Neuronal stem cell (in vitro differentiated cells): ENCODE data around the gene UAP1. TPM values are rescaled to one million over a fixed set of nuclear protein-coding genes. Genes with fewer than 3 reads are reported as not detected.

ENCODE experiments used
- DNase-seq: peaks from one replicate; pipeline ENCODE4 v3.0.0-alpha.2; 2013; ENCODE audit warnings: low spot score
- H2AFZ ChIP-seq: one replicate; pipeline ENCODE4 v1.6.1; 2013; ENCODE audit warnings: mild to moderate bottlenecking, low read length, inconsistent platforms
- H2AK5ac ChIP-seq: 2 replicates; pipeline ENCODE4 v1.6.1; 2013; ENCODE audit warnings: low read depth, mild to moderate bottlenecking, inconsistent platforms, low read length, moderate library complexity, mixed read lengths
- H2BK120ac ChIP-seq: 2 replicates; pipeline ENCODE4 v1.6.1; 2013; ENCODE audit warnings: low read depth, mild to moderate bottlenecking, inconsistent platforms, low read length, moderate library complexity, mixed read lengths
- H2BK12ac ChIP-seq: one replicate; pipeline ENCODE4 v1.6.1; 2013; ENCODE audit warnings: low read length, inconsistent platforms
- H2BK15ac ChIP-seq: 2 replicates; pipeline ENCODE4 v1.6.1; 2013; ENCODE audit warnings: mild to moderate bottlenecking, low read length, inconsistent platforms, mixed read lengths
- H2BK5ac ChIP-seq: one replicate; pipeline ENCODE4 v1.6.1; 2013; ENCODE audit warnings: inconsistent platforms, mild to moderate bottlenecking, low read length, moderate library complexity
- H3K14ac ChIP-seq: one replicate; pipeline ENCODE4 v1.6.1; 2013; ENCODE audit warnings: low read length, inconsistent platforms
- H3K18ac ChIP-seq: 2 replicates; pipeline ENCODE4 v1.6.1; 2013; ENCODE audit warnings: low read length, inconsistent platforms
- H3K23ac ChIP-seq: 2 replicates; pipeline ENCODE4 v1.6.1; 2013; ENCODE audit warnings: low read depth, mild to moderate bottlenecking, mixed read lengths, low read length, inconsistent platforms; ENCODE audit not compliant: poor library complexity
- H3K27ac ChIP-seq: replicated peaks from 3 replicates; pipeline ENCODE4 v1.5.1; 2013; ENCODE audit warnings: low read length, inconsistent platforms
- H3K27me3 ChIP-seq, 3 experiments: 2 replicates each; pipeline ENCODE4 v1.6.1; 2013; ENCODE audit warnings: low read length in 3 of 3, mild to moderate bottlenecking in 2 of 3, inconsistent platforms in 1 of 3, low read depth in 1 of 3, mixed read lengths in 1 of 3, moderate library complexity in 1 of 3; ENCODE audit not compliant: control insufficient read depth in 3 of 3, insufficient read depth in 3 of 3
- H3K36me3 ChIP-seq, 2 donors: replicated peaks in 1 of 2; 2 replicates each; pipeline ENCODE4 v1.6.1; 2013; ENCODE audit warnings: low read length in 2 of 2; ENCODE audit not compliant: control insufficient read depth in 2 of 2, insufficient read depth in 2 of 2
- H3K4ac ChIP-seq: 2 replicates; pipeline ENCODE4 v1.6.1; 2013; ENCODE audit warnings: inconsistent platforms, mild to moderate bottlenecking, low read length, moderate library complexity
- H3K4me1 ChIP-seq, 2 donors: 1 replicate in 1 of 2; 2 replicates in 1 of 2; pipeline ENCODE4 v1.6.1; 2013; ENCODE audit warnings: low read length in 2 of 2, low read depth in 1 of 2; ENCODE audit not compliant: control insufficient read depth in 2 of 2, insufficient read depth in 1 of 2
- H3K4me2 ChIP-seq: one replicate; pipeline ENCODE4 v1.6.1; 2013; ENCODE audit warnings: mild to moderate bottlenecking, low read length, inconsistent platforms; ENCODE audit not compliant: insufficient read depth, poor library complexity, severe bottlenecking
- H3K4me3 ChIP-seq, 2 donors: 2 replicates each; pipeline ENCODE4 v1.5.1; 2013; ENCODE audit warnings: low read length in 2 of 2, mild to moderate bottlenecking in 2 of 2, inconsistent platforms in 1 of 2, moderate library complexity in 1 of 2
- H3K79me1 ChIP-seq: one replicate; pipeline ENCODE4 v1.6.1; 2013; ENCODE audit warnings: low read depth, mild to moderate bottlenecking, inconsistent platforms, low read length, moderate library complexity
- H3K9ac ChIP-seq: one replicate; pipeline ENCODE4 v1.6.1; 2013; ENCODE audit warnings: mild to moderate bottlenecking, low read depth, low read length, inconsistent platforms; ENCODE audit not compliant: poor library complexity
- H3K9me3 ChIP-seq, 2 donors: replicated peaks in 1 of 2; 2 replicates each; pipeline versions ENCODE3 to v1.6.1; 2013; ENCODE audit warnings: low read length in 2 of 2, mild to moderate bottlenecking in 2 of 2, inconsistent platforms in 1 of 2, low read depth in 1 of 2, mixed read lengths in 1 of 2, moderate library complexity in 1 of 2; ENCODE audit not compliant: control insufficient read depth in 2 of 2, insufficient read depth in 1 of 2
- H4K8ac ChIP-seq: one replicate; pipeline ENCODE4 v1.6.1; 2013; ENCODE audit warnings: low read depth, mild to moderate bottlenecking, inconsistent platforms, low read length, moderate library complexity
- H4K91ac ChIP-seq: one replicate; pipeline ENCODE4 v1.6.1; 2013; ENCODE audit warnings: low read length, low read depth, mild to moderate bottlenecking, inconsistent platforms; ENCODE audit not compliant: poor library complexity
- WGBS, 2 donors: extraction: QIAGEN DNeasy Blood & Tissue Kit; methylation state at CpG; one replicate each; pipeline ENCODE4 v1.1.7; 2013; ENCODE audit warnings: missing lambda C conversion rate in 2 of 2, mixed read lengths in 1 of 2; ENCODE audit not compliant: insufficient read length in 2 of 2, insufficient replicate concordance in 1 of 2; ENCODE audit errors: extremely low coverage in 2 of 2; 5-methylcytosine and 5-hydroxymethylcytosine counted together
- polyA plus RNA-seq, 2 experiments: library from polyadenylated mRNA; stranded (reverse); fragments of 200-250 nt; gene quantifications; one replicate each; pipeline ENCODE4 v1.2.3, GENCODE V29; 2013

Gene UAP1
- 21.0 TPM for polyA plus RNA-seq (2013, experiment 1 of 2)
- 21.6 TPM for polyA plus RNA-seq (2013, experiment 2 of 2)

- Histone ChIP-seq H3K23ac (peak within 1 kb of the TSS; percentile 100), H4K8ac (peak within 1 kb of the TSS; percentile 45), H3K14ac (peak within 1 kb of the TSS; percentile 63), H3K4me1 (peaks cover 4 to 5% of the 10 kb centered on the region in 2 donors), H2BK120ac (no peak within 1 kb of the TSS), H3K27ac (no peak within 1 kb of the TSS), H3K4me2 (peak within 1 kb of the TSS; percentile 88), H3K79me1 (peaks cover 6% of the 10 kb centered on the region), H3K4me3 (peak within 1 kb of the TSS; percentile 75 to 89), H3K9ac (peak within 1 kb of the TSS; percentile 95), H3K9me3 (no peaks in the 10 kb centered on the region), H2BK15ac (no peak within 1 kb of the TSS), H3K36me3 (peaks cover under 1 to 15% of the 10 kb centered on the region in 2 donors), H3K18ac (peak within 1 kb of the TSS; percentile 97), H4K91ac (no peak within 1 kb of the TSS), H3K4ac (peak within 1 kb of the TSS; percentile 53), H3K27me3 (peaks cover 0 to 3% (median 0%) of the 10 kb centered on the region in 3 experiments), H2AK5ac (peak within 1 kb of the TSS; percentile 88), H2BK12ac (peak within 1 kb of the TSS; percentile 73), H2BK5ac (peak within 1 kb of the TSS; percentile 75), H2AFZ (peak within 1 kb of the TSS; percentile 99)
- no CpG with 5 or more reads among the region's 69 CpGs for WGBS, 2 donors
- no peak for DNase-seq
Observed at GRCh38 chr1:162561616-162562469, at the start of gene UAP1. Gene UAP1 (plus strand): TSS chr1:162561722. CDS start chr1:162566069, 4,347 bp downstream.

- no peak overlapping the region for H2BK120ac ChIP-seq
- no peak overlapping the region for H3K23ac ChIP-seq
- no peak for DNase-seq
- no peaks in the 10 kb centered on the region for H3K9me3 ChIP-seq
- no peak overlapping the region for H4K8ac ChIP-seq
- no peak overlapping the region for H2BK15ac ChIP-seq
- no peak overlapping the region for H3K9ac ChIP-seq
- H2BK5ac ChIP-seq, result no peak overlapping the region
- no peak overlapping the region for H3K27ac ChIP-seq
- no peak overlapping the region for H4K91ac ChIP-seq
- H3K4me3 ChIP-seq, result no peak overlapping the region
- no peaks in the 10 kb centered on the region for H3K79me1 ChIP-seq
- peaks cover 0 to 2% of the 10 kb centered on the region in 2 donors for H3K4me1 ChIP-seq
- no peak overlapping the region for H3K4me2 ChIP-seq
- H2AK5ac ChIP-seq, result no peak overlapping the region
- no peak overlapping the region for H3K4ac ChIP-seq
- no peak overlapping the region for H2BK12ac ChIP-seq
- peaks cover 4 to 66% of the 10 kb centered on the region in 2 donors for H3K36me3 ChIP-seq
- no peak overlapping the region for H2AFZ ChIP-seq
- H3K14ac ChIP-seq, result no peak overlapping the region
- H3K27me3 ChIP-seq, result no peaks in the 10 kb centered on the region
- H3K18ac ChIP-seq, result no peak overlapping the region
Observed at GRCh38 chr1:162527314-162527713, 34.2 kb upstream of the UAP1 start.

- Histone ChIP-seq H4K91ac (no peak overlapping the region), H3K4me3 (no peak overlapping the region), H2BK12ac (no peak overlapping the region), H3K18ac (no peak overlapping the region), H3K36me3 (peaks cover 0 to 35% of the 10 kb centered on the region in 2 donors), H2BK15ac (no peak overlapping the region), H2AK5ac (no peak overlapping the region), H3K79me1 (no peaks in the 10 kb centered on the region), H2BK5ac (no peak overlapping the region), H2BK120ac (no peak overlapping the region), H3K27ac (no peak overlapping the region), H3K4me2 (no peak overlapping the region), H3K9ac (no peak overlapping the region), H3K9me3 (no peaks in the 10 kb centered on the region), H3K4ac (no peak overlapping the region), H3K27me3 (no peaks in the 10 kb centered on the region), H2AFZ (no peak overlapping the region), H3K23ac (no peak overlapping the region), H3K14ac (no peak overlapping the region), H4K8ac (no peak overlapping the region), H3K4me1 (peaks cover 0 to 2% of the 10 kb centered on the region in 2 donors)
- WGBS, 2 donors, result no CpG with 5 or more reads among the region's 7 CpGs
- DNase-seq, result peak; percentile 15
Observed at GRCh38 chr1:162530307-162530987, 31.1 kb upstream of the UAP1 start.

- H3K36me3 ChIP-seq, result peaks cover 0 to 30% of the 10 kb centered on the region in 2 donors
- H2AFZ ChIP-seq, result no peak overlapping the region
- no peak overlapping the region for H3K4ac ChIP-seq
- H3K27me3 ChIP-seq, result no peaks in the 10 kb centered on the region
- H4K8ac ChIP-seq, result no peak overlapping the region
- no peak for DNase-seq
- H3K4me2 ChIP-seq, result no peak overlapping the region
- H3K4me3 ChIP-seq, result no peak overlapping the region
- no peak overlapping the region for H3K23ac ChIP-seq
- H3K27ac ChIP-seq, result no peak overlapping the region
- H2BK12ac ChIP-seq, result no peak overlapping the region
- no peaks in the 10 kb centered on the region for H3K9me3 ChIP-seq
- no CpG with 5 or more reads among the region's 1 CpG for WGBS, 2 donors
- no peak overlapping the region for H3K18ac ChIP-seq
- no peak overlapping the region for H3K14ac ChIP-seq
- H4K91ac ChIP-seq, result no peak overlapping the region
- no peak overlapping the region for H2BK120ac ChIP-seq
- H2AK5ac ChIP-seq, result no peak overlapping the region
- no peaks in the 10 kb centered on the region for H3K79me1 ChIP-seq
- no peak overlapping the region for H2BK15ac ChIP-seq
- peaks cover 0 to 2% of the 10 kb centered on the region in 2 donors for H3K4me1 ChIP-seq
- no peak overlapping the region for H2BK5ac ChIP-seq
- no peak overlapping the region for H3K9ac ChIP-seq
Observed at GRCh38 chr1:162530988-162531319, 30.6 kb upstream of the UAP1 start.
